Activated naive CD4-positive, alpha-beta T cell treated with anti-CD3 and anti-CD28 coated beads, Interleukin-2, amount 10 ng/mL, durations not matched to agents 5 hours and 36 hours (primary cell): ENCODE results near the gene STK31. TPM values are rescaled to one million over a fixed set of nuclear protein-coding genes. Genes with fewer than 3 reads are reported as not detected.

Experiments used
- total RNA-seq, 2 experiments: library from RNA; stranded (reverse); gene quantifications; one replicate each; pipeline ENCODE4 v1.2.3, GENCODE V29; 2021

The STK31 gene
- under 1 TPM; 0.08 to 0.29 TPM for total RNA-seq

GRCh38 chr7:23710000-23710399 is at the start of gene STK31:
Gene STK31 (plus strand): TSS chr7:23710219. CDS start chr7:23710286, 67 bp downstream.

GRCh38 chr7:23679898-23680413 is 30.1 kb upstream of the STK31 start, which contains the start of gene FAM221A:
Gene FAM221A (plus strand): TSS chr7:23680199. CDS start chr7:23680219, 20 bp downstream.

Other genes with a start within 250 kb of the STK31 start
- gene IGF2BP3, start 239.7 kb upstream of the STK31 start, total RNA-seq: under 1 TPM; 0.41 to 0.50 TPM
- 100 to 1,000 TPM; 109 to 110 TPM for gene TRA2A, start 178.2 kb upstream of the STK31 start, total RNA-seq
- 1 to 10 TPM; 6.9 to 7.3 TPM for gene CCDC126, start 112.8 kb upstream of the STK31 start, total RNA-seq
- 1 to 10 TPM; 5.3 to 6.6 TPM for gene FAM221A, start 30.0 kb upstream of the STK31 start, total RNA-seq